Prostate gland (tissue), 2 donors: ENCODE measurements around the gene FDPS. TPM values are rescaled to one million over a fixed set of nuclear protein-coding genes. Genes with fewer than 3 reads are reported as not detected.

ENCODE experiments used
- DNase-seq: peaks from one replicate; pipeline ENCODE4 v3.0.0-alpha.2; 2019; ENCODE audit warnings: low spot score
- H3K27ac ChIP-seq, 2 donors: fragments of 200-600 bp; sonication (generic); 2 replicates each; pipeline ENCODE4 v1.5.1; 2017 to 2019
- H3K27me3 ChIP-seq: fragments of 200-600 bp; sonication (generic); replicated peaks from 2 replicates; pipeline ENCODE4 v1.5.1; 2019; ENCODE audit not compliant: insufficient read depth
- H3K36me3 ChIP-seq, 2 donors: fragments of 200-600 bp; sonication (generic); 1 replicate in 1 of 2; 2 replicates in 1 of 2; pipeline versions ENCODE4 v1.5.1 to v1.8.1; 2017 to 2019
- H3K4me1 ChIP-seq: fragments of 200-600 bp; sonication (generic); replicated peaks from 2 replicates; pipeline ENCODE4 v1.5.1; 2019
- H3K4me3 ChIP-seq, 2 donors: fragments of 200-600 bp; sonication (generic); 2 replicates each; pipeline ENCODE4 v1.5.1; 2017 to 2019
- H3K9me3 ChIP-seq: fragments of 200-600 bp; sonication (generic); 2 replicates; pipeline ENCODE4 v1.5.1; 2017
- CTCF ChIP-seq, 4 experiments: fragments of 200-600 bp in 2 of 4; fragments of 450-650 bp in 2 of 4; sonication (generic) in 2 of 4; IDR thresholded peaks; 1 replicate in 3 of 4; 2 replicates in 1 of 4; pipeline ENCODE4 v1.5.1; 2016 to 2019; ENCODE audit warnings: antibody characterized with exemption in 4 of 4, mild to moderate bottlenecking in 2 of 4, moderate library complexity in 2 of 4
- POLR2A ChIP-seq: fragments of 450-650 bp; IDR thresholded peaks from one replicate; pipeline ENCODE4 v1.6.1; 2016; ENCODE audit warnings: antibody characterized with exemption, mild to moderate bottlenecking
- POLR2AphosphoS5 ChIP-seq: sonication (generic); formaldehyde crosslinking; IDR thresholded peaks from one replicate; pipeline ENCODE4 v1.6.1; 2017; ENCODE audit warnings: antibody characterized with exemption
- WGBS: methylation state at CpG from one replicate; pipeline ENCODE4 v1.1.5; 2018; 5-methylcytosine and 5-hydroxymethylcytosine counted together
- intact Hi-C: fragments of 100-400 bp; cut with DNase I; formaldehyde crosslinking; loops from one replicate; pipeline ENCODE4 v1.14.2; 2022
- total RNA-seq, 2 donors: library from RNA; depleted of rRNA; stranded (reverse); fragments of >200 nt; gene quantifications; one replicate each; pipeline ENCODE4 v1.1.0, GENCODE V29; 2016

FDPS gene
- total RNA-seq, 2 donors from 2014 or later, result 59.6 to 100 TPM

GRCh38 chr1:155321639-155322503 is 13.2 kb downstream of the FDPS start:
- Histone ChIP-seq H3K4me3 (peak overlapping the region; percentile 86 to 88), H3K27me3 (no peaks in the 10 kb centered on the region), H3K27ac (peak overlapping the region; percentile 95 to 97), H3K36me3 (no peaks in the 10 kb centered on the region), H3K4me1 (peaks cover 4% of the 10 kb centered on the region), H3K9me3 (no peaks in the 10 kb centered on the region)
- TF ChIP-seq POLR2A, result no peak
- TF ChIP-seq CTCF (IDR thresholded peaks at IDR 0.05), result no peak
- TF ChIP-seq POLR2AphosphoS5, result no peak
- no peak for DNase-seq
- intact Hi-C loops, result loop anchor here (2.0 to 5.0 kb wide), 5 partner anchors 49 to 270 kb away; partner anchors contain the start of genes ASH1L, CLK2 and ENTREP3
- WGBS, result 38% methylated on average over 27 of the region's 27 CpGs

GRCh38 chr1:155322571-155322952 is 13.9 kb downstream of the FDPS start:
- Histone ChIP-seq H3K4me1 (peaks cover 4% of the 10 kb centered on the region), H3K4me3 (peak overlapping the region; percentile 86 to 88), H3K36me3 (no peaks in the 10 kb centered on the region), H3K27ac (peak overlapping the region; percentile 95 to 97), H3K9me3 (no peaks in the 10 kb centered on the region), H3K27me3 (no peaks in the 10 kb centered on the region)
- TF ChIP-seq CTCF (IDR thresholded peaks at IDR 0.05) (no peak), POLR2AphosphoS5 (no peak), POLR2A (no peak)
- intact Hi-C loops, result loop anchor here (5.0 kb wide), 4 partner anchors 65 to 270 kb away; partner anchors contain the start of genes ASH1L and ENTREP3
- under 1% methylated on average over 27 of the region's 28 CpGs for WGBS
- DNase-seq, result no peak

GRCh38 chr1:155322953-155323728 is 14.5 kb downstream of the FDPS start:
- H3K4me1 ChIP-seq, result peaks cover 4% of the 10 kb centered on the region

GRCh38 chr1:155323729-155324036 is 15.0 kb downstream of the FDPS start:
- no peaks in the 10 kb centered on the region for H3K36me3 ChIP-seq
- DNase-seq, result peak; percentile 84
- H3K27me3 ChIP-seq, result no peaks in the 10 kb centered on the region
- under 1% methylated on average over 29 of the region's 29 CpGs for WGBS
- intact Hi-C loops, result loop anchor here (2.0 to 5.0 kb wide), 5 partner anchors 15 to 269 kb away; partner anchors contain the start of genes ASH1L, ENTREP3 and FDPS
- H3K4me1 ChIP-seq, result peaks cover 4% of the 10 kb centered on the region
- peak overlapping the region; percentile 86 to 88 for H3K4me3 ChIP-seq
- peak overlapping the region; percentile 95 to 97 for H3K27ac ChIP-seq
- TF ChIP-seq POLR2A, result peak; percentile 6
- TF ChIP-seq CTCF (IDR thresholded peaks at IDR 0.05), result no peak
- no peak for TF ChIP-seq POLR2AphosphoS5
- H3K9me3 ChIP-seq, result no peaks in the 10 kb centered on the region

More at GRCh38 chr1:155322953-155323728, 14.5 kb downstream of the FDPS start:
- TF ChIP-seq POLR2AphosphoS5 (peak; percentile 59), POLR2A (peak; percentile 44), CTCF (IDR thresholded peaks at IDR 0.05) (peak; percentile 95 to 99 (median 97))
- H3K36me3 ChIP-seq, result no peaks in the 10 kb centered on the region
- H3K9me3 ChIP-seq, result no peaks in the 10 kb centered on the region
- intact Hi-C loops, result loop anchor here (5.0 kb wide), 4 partner anchors 66 to 269 kb away; partner anchors contain the start of genes ASH1L and ENTREP3
- H3K27ac ChIP-seq, result peak overlapping the region; percentile 95 to 97
- H3K4me3 ChIP-seq, result peak overlapping the region; percentile 86 to 88
- WGBS, result under 1% methylated on average over 48 of the region's 58 CpGs
- DNase-seq, result peak; percentile 80
- H3K27me3 ChIP-seq, result no peaks in the 10 kb centered on the region
